ENCODE results near the gene ROBO4. TPM values are rescaled to one million over a fixed set of nuclear protein-coding genes. Genes with fewer than 3 reads are reported as not detected.
A peak's percentile ranks its signal among the peaks of the same experiment; 100 is the strongest.

ROBO4 gene
- total RNA-seq, 2 experiments from 2014 or later, result not detected

GRCh38 chr11:124839972-124840621 is 57.6 kb downstream of the ROBO4 start:
- Mint-ChIP-seq H3K27ac (no peak overlapping the region), H3K4me1 (peaks cover 24% of the 10 kb centered on the region), H3K27me3 (peaks cover 69% of the 10 kb centered on the region), H3K9me3 (ENCODE audit: low read depth) (no peaks in the 10 kb centered on the region), H3K4me3 (peak overlapping the region; percentile 24), H3K36me3 (ENCODE audit: low read depth) (no peaks in the 10 kb centered on the region)
- intact Hi-C loops (cut with DNase I, micrococcal nuclease), result loop anchor here (5.0 to 10.0 kb wide), 2 partner anchors 302 to 305 kb away; no protein-coding TSS in a partner anchor
- ChIA-PET CTCF (interaction anchor here (0.7 to 2.6 kb wide), 5 partner anchors 36 to 171 kb away, joined by 3 to 12 read pairs (median 3); partner anchors contain the start of gene HEPN1), POLR2A (no interaction called here)
- ATAC-seq (no peak), DNase-seq (no peak)

GRCh38 chr11:124839128-124839971 is 58.3 kb downstream of the ROBO4 start:
- POLR2A ChIA-PET, result no interaction called here
- CTCF ChIA-PET, result interaction anchor here (0.6 to 3.6 kb wide), 11 partner anchors 9 to 303 kb away, joined by 3 to 56 read pairs (median 4); partner anchors contain the start of genes HEPN1, MSANTD2 and ROBO3
- Mint-ChIP-seq H3K9me3 (ENCODE audit: low read depth) (no peaks in the 10 kb centered on the region), H3K27me3 (peaks cover 62% of the 10 kb centered on the region), H3K36me3 (ENCODE audit: low read depth) (no peaks in the 10 kb centered on the region), H3K27ac (no peak overlapping the region), H3K4me3 (no peak overlapping the region), H3K4me1 (peaks cover 21% of the 10 kb centered on the region)
- DNase-seq (peak; percentile 35), ATAC-seq (no peak)
- intact Hi-C loops (cut with DNase I, micrococcal nuclease), result loop anchor here (5.0 to 10.0 kb wide), 2 partner anchors 303 to 305 kb away; no protein-coding TSS in a partner anchor

GRCh38 chr11:124838805-124839127 is 58.9 kb downstream of the ROBO4 start:
- H3K36me3 Mint-ChIP-seq (ENCODE audit: low read depth), result no peaks in the 10 kb centered on the region
- no peak overlapping the region for H3K4me3 Mint-ChIP-seq
- H3K9me3 Mint-ChIP-seq (ENCODE audit: low read depth), result no peaks in the 10 kb centered on the region
- H3K27me3 Mint-ChIP-seq, result peaks cover 58% of the 10 kb centered on the region
- intact Hi-C loops (cut with DNase I, micrococcal nuclease), result loop anchor here (5.0 to 10.0 kb wide), 2 partner anchors 304 to 306 kb away; no protein-coding TSS in a partner anchor
- no peak overlapping the region for H3K27ac Mint-ChIP-seq
- H3K4me1 Mint-ChIP-seq, result peaks cover 21% of the 10 kb centered on the region
- DNase-seq (no peak), ATAC-seq (no peak)
- POLR2A ChIA-PET, result no interaction called here
- CTCF ChIA-PET, result interaction anchor here (0.6 to 3.6 kb wide), 12 partner anchors 8 to 303 kb away, joined by 3 to 56 read pairs (median 4); partner anchors contain the start of genes MSANTD2, NRGN and ROBO3

GRCh38 chr11:124837491-124837856 is 60.2 kb downstream of the ROBO4 start:
- no peak overlapping the region for H3K27ac Mint-ChIP-seq
- H3K4me3 Mint-ChIP-seq, result no peak overlapping the region
- CTCF ChIA-PET, result interaction anchor here (0.6 to 3.6 kb wide), 28 partner anchors 10 to 305 kb away, joined by 3 to 56 read pairs (median 5); partner anchors contain the start of genes MSANTD2, NRGN, ROBO3 and SIAE
- intact Hi-C loops (cut with DNase I, micrococcal nuclease), result loop anchor here (1.0 to 10.0 kb wide), 18 partner anchors 29 to 423 kb away; partner anchors contain the start of genes SIAE (in 2 of the 2), SPA17 (in 2 of the 2), CCDC15 (in 1 of the 2) and ESAM (in 1 of the 2)
- H3K4me1 Mint-ChIP-seq, result peaks cover 15% of the 10 kb centered on the region
- POLR2A ChIA-PET, result interaction anchor here (0.9 to 1.0 kb wide), 2 partner anchors 36 to 164 kb away, joined by 3 read pairs; partner anchors contain the start of genes SIAE and SPA17
- H3K27me3 Mint-ChIP-seq, result peaks cover 57% of the 10 kb centered on the region
- no peak for DNase-seq
- ATAC-seq, result peak; percentile 50
- H3K36me3 Mint-ChIP-seq (ENCODE audit: low read depth), result no peaks in the 10 kb centered on the region
- H3K9me3 Mint-ChIP-seq (ENCODE audit: low read depth), result no peaks in the 10 kb centered on the region

- ChIA-PET CTCF (interaction anchor here (0.7 to 3.6 kb wide), 20 partner anchors 21 to 509 kb away, joined by 3 to 56 read pairs (median 4); partner anchors contain the start of genes MSANTD2, SIAE and SPA17), POLR2A (no interaction called here)
- peaks cover 15% of the 10 kb centered on the region for H3K4me1 Mint-ChIP-seq
- H3K4me3 Mint-ChIP-seq, result peak overlapping the region; percentile 56
- intact Hi-C loops (cut with DNase I, micrococcal nuclease), result loop anchor here (2.0 to 10.0 kb wide), 7 partner anchors 31 to 421 kb away; partner anchors contain the start of genes CCDC15 (in 1 of the 2) and ESAM (in 1 of the 2)
- H3K9me3 Mint-ChIP-seq (ENCODE audit: low read depth), result no peaks in the 10 kb centered on the region
- H3K27ac Mint-ChIP-seq, result peak overlapping the region; percentile 72
- ATAC-seq, result no peak
- H3K27me3 Mint-ChIP-seq, result peaks cover 45% of the 10 kb centered on the region
- DNase-seq, result no peak
- no peaks in the 10 kb centered on the region for H3K36me3 Mint-ChIP-seq (ENCODE audit: low read depth)
Observed at GRCh38 chr11:124835918-124836317, 61.7 kb downstream of the ROBO4 start.

- POLR2A ChIA-PET, result no interaction called here
- Mint-ChIP-seq H3K4me3 (no peak overlapping the region), H3K36me3 (ENCODE audit: low read depth) (no peaks in the 10 kb centered on the region), H3K27me3 (peaks cover 34% of the 10 kb centered on the region), H3K27ac (no peak overlapping the region), H3K4me1 (peaks cover 10% of the 10 kb centered on the region), H3K9me3 (ENCODE audit: low read depth) (no peaks in the 10 kb centered on the region)
- CTCF ChIA-PET, result interaction anchor here (0.7 to 3.0 kb wide), 7 partner anchors 31 to 190 kb away, joined by 3 to 14 read pairs (median 5); no protein-coding TSS in a partner anchor
- ATAC-seq, result no peak
- DNase-seq, result no peak
- intact Hi-C loops (cut with DNase I, micrococcal nuclease), result loop anchor here (5.0 to 10.0 kb wide), 2 partner anchors 308 to 310 kb away; no protein-coding TSS in a partner anchor
Observed at GRCh38 chr11:124834526-124835180, 63.0 kb downstream of the ROBO4 start.

Other genes starting within 250 kb of the ROBO4 start
- 10 to 100 TPM in 1 of 2 experiments, 1 to 10 TPM in 1; 9.4 to 12.2 TPM for gene SIAE, start 224.1 kb downstream of the ROBO4 start, total RNA-seq
- gene SPA17, start 224.0 kb downstream of the ROBO4 start, total RNA-seq, result 1 to 10 TPM; 3.9 to 4.7 TPM
- 10 to 100 TPM; 13.5 to 18.1 TPM for gene NRGN, start 157.9 kb downstream of the ROBO4 start, total RNA-seq
- gene VSIG2, start 145.6 kb downstream of the ROBO4 start, total RNA-seq, result not detected
- gene ESAM, start 135.6 kb downstream of the ROBO4 start, total RNA-seq, result under 1 TPM; 0.39 to 0.53 TPM
- gene MSANTD2, start 97.5 kb downstream of the ROBO4 start, total RNA-seq, result 1 to 10 TPM; 6.9 to 8.6 TPM
- 10 to 100 TPM; 21.9 to 26.1 TPM for gene ROBO3, start 32.4 kb downstream of the ROBO4 start, total RNA-seq
- gene HEPN1, start 21.4 kb upstream of the ROBO4 start, total RNA-seq, result not detected
- not detected for gene HEPACAM, start 38.2 kb upstream of the ROBO4 start, total RNA-seq
- gene CCDC15, start 56.3 kb upstream of the ROBO4 start, total RNA-seq, result 1 to 10 TPM; 5.6 to 6.7 TPM
- under 1 TPM; 0.41 to 0.76 TPM for gene SLC37A2, start 165.4 kb upstream of the ROBO4 start, total RNA-seq
- gene TMEM218, start 213.8 kb upstream of the ROBO4 start, total RNA-seq, result 10 to 100 TPM; 11.3 TPM

Data from activated CD4-positive, alpha-beta T cell treated with anti-CD3 and anti-CD28 coated beads for 36 hours (primary cell).